ENCODE data around the gene LAMB1. TPM values are rescaled to one million over a fixed set of nuclear protein-coding genes. Genes with fewer than 3 reads are reported as not detected.

Gene LAMB1
- total RNA-seq (2016; rRNA removed; fragmentation: Illumina TruSeq; extraction: Trizol), result 56.4 and 109 TPM in 2 replicates
- total RNA-seq (2016; cell fraction: cytosol; rRNA removed; fragmentation: Illumina TruSeq; extraction: Trizol; ENCODE audit: low read depth), result 12.3 and 15.0 TPM in 2 replicates
- 48.3 and 110 TPM in 2 replicates for total RNA-seq (2016; cell fraction: insoluble cytoplasmic fraction; rRNA removed; fragmentation: Illumina TruSeq; extraction: Trizol)
- total RNA-seq (2016; cell fraction: membrane; rRNA removed; fragmentation: Illumina TruSeq; extraction: Trizol), result 19.7 and 21.8 TPM in 2 replicates
- 137 and 161 TPM in 2 replicates for total RNA-seq (2016; cell fraction: nucleus; rRNA removed; fragmentation: Illumina TruSeq; extraction: Trizol)
- polyA plus RNA-seq (2011; rRNA removed), result 124 and 127 TPM in 2 replicates
- 101 and 116 TPM in 2 replicates for polyA plus RNA-seq (2011; cell fraction: cytosol; rRNA removed)
- polyA plus RNA-seq (2011; cell fraction: nucleus; rRNA removed), result 265 and 290 TPM in 2 replicates
- 106 and 132 TPM in 2 replicates for polyA plus RNA-seq (2012)
- polyA plus RNA-seq (2016; cell fraction: cytosol; fragmentation: Illumina TruSeq; extraction: Trizol; ENCODE audit: low read depth), result 5.0 and 5.8 TPM in 2 replicates
- 59.1 and 60.9 TPM in 2 replicates for polyA plus RNA-seq (2016; cell fraction: insoluble cytoplasmic fraction; fragmentation: Illumina TruSeq; extraction: Trizol; ENCODE audit: low read depth)
- polyA plus RNA-seq (2016; cell fraction: membrane; fragmentation: Illumina TruSeq; extraction: Trizol; ENCODE audit: low read depth), result 8.8 and 14.3 TPM in 2 replicates
- 286 and 312 TPM in 2 replicates for polyA plus RNA-seq (2016; cell fraction: nucleus; fragmentation: Illumina TruSeq; extraction: Trizol; ENCODE audit: insufficient read depth, low read depth)
- 105 and 627 TPM in 2 replicates for polyA minus RNA-seq (2011; rRNA and poly(A)+ RNA removed; ENCODE audit: low replicate concordance)
- polyA minus RNA-seq (2011; cell fraction: cytosol; rRNA and poly(A)+ RNA removed), result 120 and 164 TPM in 2 replicates
- polyA minus RNA-seq (2011; cell fraction: nucleus; rRNA and poly(A)+ RNA removed), result 204 and 208 TPM in 2 replicates
- percentile 90 among the genes with signal in this experiment for Bru-seq, nascent RNA
- BruChase-seq, experiment 1, labeled RNA remaining after a 6-hour chase, result percentile 87 among the genes with signal in this experiment
- percentile 84 among the genes with signal in this experiment for BruChase-seq, experiment 2, labeled RNA remaining after a 2-hour chase
- long read RNA-seq, experiment 1, partial matches to known transcripts, result 20 of 21 reads
- long read RNA-seq, experiment 1, other reads (novel, unspliced or antisense), result 1 of 21 reads
- long read RNA-seq, experiment 2, full-length matches to known transcripts, result 93 of 335 reads
- long read RNA-seq, experiment 2, partial matches to known transcripts, result 187 of 335 reads
- long read RNA-seq, experiment 2, other reads (novel, unspliced or antisense), result 55 of 335 reads

DNA sequence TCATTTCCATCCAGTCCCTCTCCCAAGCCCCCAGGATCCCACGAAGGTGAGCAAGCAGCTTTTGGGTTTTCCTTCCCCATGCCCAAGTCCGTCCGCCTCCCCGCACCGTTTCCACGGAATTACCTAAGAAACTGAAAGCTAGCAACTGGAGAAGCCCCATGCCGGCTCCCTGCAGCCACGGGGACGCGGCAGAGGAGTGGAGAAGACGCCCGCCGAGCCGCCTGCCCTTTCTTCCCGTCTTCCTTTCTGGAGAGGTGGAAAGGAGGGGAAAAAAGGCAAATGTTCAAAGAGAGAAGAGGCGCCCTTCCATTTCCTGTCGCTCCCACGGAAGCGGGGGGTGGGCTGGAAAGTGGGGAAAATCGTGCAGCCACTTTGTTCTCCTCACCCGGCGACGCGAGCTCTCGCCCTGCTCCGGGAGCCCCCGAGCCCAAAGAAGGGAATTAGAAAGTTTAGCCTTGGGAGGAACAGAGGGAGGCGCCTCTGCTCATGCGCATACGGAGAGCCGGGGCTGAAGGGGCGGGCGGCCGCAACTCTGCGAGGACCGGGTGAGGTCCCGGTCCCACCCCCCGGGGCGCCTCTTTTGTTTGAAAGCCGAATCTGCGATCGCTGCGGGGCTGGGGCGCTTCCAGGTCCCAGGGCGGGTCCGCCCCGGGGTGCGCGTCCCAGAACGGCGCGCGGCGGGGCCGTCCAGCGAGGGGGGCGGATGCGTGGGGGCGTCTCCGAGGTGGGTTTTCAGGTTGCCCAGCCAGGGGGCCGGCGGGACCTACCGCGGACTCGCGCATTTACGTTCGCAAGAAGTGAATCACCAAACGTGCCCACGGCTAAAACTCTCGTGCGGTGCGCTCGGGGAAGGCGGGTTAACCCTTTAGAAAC, at the start of gene LAMB1:
TSS of gene LAMB1 (minus strand) at position 436 of the 873 bp plus-strand sequence. CDS start at position 160, 276 bp downstream.
- Histone ChIP-seq H3K9me3 (ENCODE audit: low read length) (no peaks in the 10 kb centered on the region), H4K20me1 (ENCODE audit: insufficient read depth, low read length) (no peaks in the 10 kb centered on the region), H3K79me2 (ENCODE audit: insufficient read depth, low read length) (peaks cover 13% of the 10 kb centered on the region), H3K36me3 (replicated peaks in 1 of 2; ENCODE audit: control insufficient read depth in 1 of 2, insufficient read depth in 2 of 2, low read length in 2 of 2) (no peaks in the 10 kb centered on the region; a peak in 1 of 5 replicates), H3K4me1 (ENCODE audit: insufficient read depth, low read length) (peaks cover 87% of the 10 kb centered on the region), H3K9ac (ENCODE audit: insufficient read depth, low read depth, low read length) (peak within 1 kb of the TSS; percentile 81), H3K27me3 (ENCODE audit: control insufficient read depth in 1 of 2, insufficient read depth in 2 of 2, low read length in 2 of 2) (no peaks in the 10 kb centered on the region), H2AFZ (ENCODE audit: low read length) (peak within 1 kb of the TSS; percentile 64), H3K27ac (ENCODE audit: extremely low read length, insufficient read depth, low read length) (peak within 1 kb of the TSS; percentile 68), H3K4me3 (replicated peaks in 1 of 3; ENCODE audit: insufficient read depth in 1 of 3, low read depth in 2 of 3, low read length in 3 of 3) (peak within 1 kb of the TSS; percentile 75 to 93 (median 85)), H3K4me2 (ENCODE audit: low read depth, low read length) (peak within 1 kb of the TSS; percentile 88)
- DNase-seq (ENCODE audit: low spot score) (peak; percentile 73), ATAC-seq (peak; percentile 76), FAIRE-seq (no peak)
- intact Hi-C loops (cut with micrococcal nuclease; ENCODE audit: unreplicated experiment) (no loop called here), in situ Hi-C loops (cut with HindIII; ENCODE audit: extremely low pct_ligation_motif_present, low pct_unique_long_range_greater_than_20kb) (no loop called here)
- POLR2A ChIA-PET, result interaction anchor here (0.7 to 4.1 kb wide), 13 partner anchors 7 to 91 kb away, joined by 3 to 49 read pairs (median 3); no protein-coding TSS in a partner anchor
- CTCF ChIA-PET (ENCODE audit: low intra/inter-chr PET ratio, low total read pairs), result no interaction called here
- BruUV-seq (replicated peaks), result no TSS peak
- WGBS (ENCODE audit: low lambda C conversion rate), result under 1% methylated on average over 22 of the region's 75 CpGs
- 0 out of 2 replicates have a peak, but pooled peaks have one; percentile 47 for TF ChIP-seq ZFP1 (CRISPR knock-in tag; IDR thresholded peaks at IDR 0.05)
- 0 out of 2 replicates have a peak, but pooled peaks have one; percentile 71 for TF ChIP-seq ZNF430 (CRISPR knock-in tag; IDR thresholded peaks at IDR 0.05)
- TF ChIP-seq HNRNPK (IDR thresholded peaks at IDR 0.05; ENCODE audit: low read depth, low read length, poor library complexity, severe bottlenecking), result peak; percentile 63
- no peak for TF ChIP-seq NONO (IDR thresholded peaks at IDR 0.05)
- TF ChIP-seq NONO (CRISPR knock-in tag; conservative IDR thresholded peaks at IDR 0.05), result 0 out of 2 replicates have a peak, but pooled peaks have one; percentile 19
- TF ChIP-seq ZNF12 (CRISPR knock-in tag; IDR thresholded peaks at IDR 0.05), result 0 out of 2 replicates have a peak, but pooled peaks have one; percentile 2
- TF ChIP-seq ZC3H13 (CRISPR knock-in tag; IDR thresholded peaks at IDR 0.05), result peak; percentile 61; the same call in 1 of the 2 replicates
- TF ChIP-seq, protein P1, sequence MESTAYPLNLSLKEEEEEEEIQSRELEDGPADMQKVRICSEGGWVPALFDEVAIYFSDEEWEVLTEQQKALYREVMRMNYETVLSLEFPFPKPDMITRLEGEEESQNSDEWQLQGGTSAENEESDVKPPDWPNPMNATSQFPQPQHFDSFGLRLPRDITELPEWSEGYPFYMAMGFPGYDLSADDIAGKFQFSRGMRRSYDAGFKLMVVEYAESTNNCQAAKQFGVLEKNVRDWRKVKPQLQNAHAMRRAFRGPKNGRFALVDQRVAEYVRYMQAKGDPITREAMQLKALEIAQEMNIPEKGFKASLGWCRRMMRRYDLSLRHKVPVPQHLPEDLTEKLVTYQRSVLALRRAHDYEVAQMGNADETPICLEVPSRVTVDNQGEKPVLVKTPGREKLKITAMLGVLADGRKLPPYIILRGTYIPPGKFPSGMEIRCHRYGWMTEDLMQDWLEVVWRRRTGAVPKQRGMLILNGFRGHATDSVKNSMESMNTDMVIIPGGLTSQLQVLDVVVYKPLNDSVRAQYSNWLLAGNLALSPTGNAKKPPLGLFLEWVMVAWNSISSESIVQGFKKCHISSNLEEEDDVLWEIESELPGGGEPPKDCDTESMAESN (CRISPR knock-in tag; conservative IDR thresholded peaks at IDR 0.05), result 0 out of 2 replicates have a peak, but pooled peaks have one; percentile 58
- TF ChIP-seq, protein P2, sequence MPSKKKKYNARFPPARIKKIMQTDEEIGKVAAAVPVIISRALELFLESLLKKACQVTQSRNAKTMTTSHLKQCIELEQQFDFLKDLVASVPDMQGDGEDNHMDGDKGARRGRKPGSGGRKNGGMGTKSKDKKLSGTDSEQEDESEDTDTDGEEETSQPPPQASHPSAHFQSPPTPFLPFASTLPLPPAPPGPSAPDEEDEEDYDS (CRISPR knock-in tag; IDR thresholded peaks at IDR 0.05), result 0 out of 2 replicates have a peak, but pooled peaks have one; percentile 52
- TF ChIP-seq KDM5B (CRISPR knock-in tag; IDR thresholded peaks at IDR 0.05; ENCODE audit: borderline replicate concordance), result peak; percentile 55; the same call in 1 of the 2 replicates

Data from HepG2 (cell line).